ENCODE results near the gene SNX22.

Gene SNX22

GRCh38 chr15:64153480-64154367 lies 2.2 kb downstream of the SNX22 start:
- TF ChIP-seq SIN3A (IDR thresholded peaks at IDR 0.05; ENCODE audit: borderline replicate concordance, insufficient read depth, low read length) (peak; percentile 65; the same call in 1 of the 2 replicates), TAF1 (IDR thresholded peaks at IDR 0.05; ENCODE audit: borderline replicate concordance, insufficient read depth, low read length) (no peak), REST (IDR thresholded peaks at IDR 0.05; ENCODE audit: insufficient read depth in 1 of 2, low read depth in 2 of 2, low read length in 2 of 2) (no peak), POLR2AphosphoS5 (IDR thresholded peaks at IDR 0.05; ENCODE audit: low read depth, low read length) (peak; percentile 75), FOXP2 (optimal IDR thresholded peaks at IDR 0.05; ENCODE audit: borderline replicate concordance, extremely low read depth, extremely low read length, insufficient read depth) (peak; percentile 87)

GRCh38 chr15:64155802-64156651 lies 4.5 kb downstream of the SNX22 start:
- TF ChIP-seq TAF1 (IDR thresholded peaks at IDR 0.05; ENCODE audit: borderline replicate concordance, insufficient read depth, low read length) (no peak), FOXP2 (optimal IDR thresholded peaks at IDR 0.05; ENCODE audit: borderline replicate concordance, extremely low read depth, extremely low read length, insufficient read depth) (no peak), POLR2AphosphoS5 (IDR thresholded peaks at IDR 0.05; ENCODE audit: low read depth, low read length) (no peak), SIN3A (IDR thresholded peaks at IDR 0.05; ENCODE audit: borderline replicate concordance, insufficient read depth, low read length) (no peak), REST (IDR thresholded peaks at IDR 0.05; ENCODE audit: insufficient read depth in 1 of 2, low read depth in 2 of 2, low read length in 2 of 2) (no peak)

GRCh38 chr15:64156652-64157331 lies 5.3 kb downstream of the SNX22 start:
- TF ChIP-seq POLR2AphosphoS5 (IDR thresholded peaks at IDR 0.05; ENCODE audit: low read depth, low read length) (no peak; the same call in 1 of the 2 replicates), SIN3A (IDR thresholded peaks at IDR 0.05; ENCODE audit: borderline replicate concordance, insufficient read depth, low read length) (no peak), TAF1 (IDR thresholded peaks at IDR 0.05; ENCODE audit: borderline replicate concordance, insufficient read depth, low read length) (no peak), REST (IDR thresholded peaks at IDR 0.05; ENCODE audit: insufficient read depth in 1 of 2, low read depth in 2 of 2, low read length in 2 of 2) (no peak), FOXP2 (optimal IDR thresholded peaks at IDR 0.05; ENCODE audit: borderline replicate concordance, extremely low read depth, extremely low read length, insufficient read depth) (no peak)

GRCh38 chr15:64157599-64158125 lies 6.1 kb downstream of the SNX22 start:
- no peak for TF ChIP-seq FOXP2 (optimal IDR thresholded peaks at IDR 0.05; ENCODE audit: borderline replicate concordance, extremely low read depth, extremely low read length, insufficient read depth)
- no peak for TF ChIP-seq POLR2AphosphoS5 (IDR thresholded peaks at IDR 0.05; ENCODE audit: low read depth, low read length)
- TF ChIP-seq TAF1 (IDR thresholded peaks at IDR 0.05; ENCODE audit: borderline replicate concordance, insufficient read depth, low read length) = no peak
- no peak for TF ChIP-seq REST (IDR thresholded peaks at IDR 0.05; ENCODE audit: insufficient read depth in 1 of 2, low read depth in 2 of 2, low read length in 2 of 2)
- no peak for TF ChIP-seq SIN3A (IDR thresholded peaks at IDR 0.05; ENCODE audit: borderline replicate concordance, insufficient read depth, low read length)

All from PFSK-1 (cell line).